WTC11 (cell line): Measurements from ENCODE around the gene NOX3. TPM values are rescaled to one million over a fixed set of nuclear protein-coding genes. Genes with fewer than 3 reads are reported as not detected.
"Not testable (repeated sequence)": the region's sequence is repeated elsewhere in the genome, so short reads cannot be mapped to it uniquely, and the experiment has no call there.

Experiments used
- ATAC-seq: fragments of 200-7000 bp; cut with Tn5 transposase; 2 replicates; pipeline ENCODE4 v1.10.0; 2021; ENCODE audit warnings: mild to moderate bottlenecking, moderate library complexity
- CTCF ChIA-PET: fragments of 300-600 bp; sonication (Branson Sonifier 250); formaldehyde crosslinking; loops from one replicate; lab custom pipeline; 2021; ENCODE audit warnings: antibody characterized with exemption; lab: Charles Lee
- POLR2A ChIA-PET: fragments of 350-600 bp; sonication (Branson Sonifier 250); formaldehyde crosslinking; loops from one replicate; lab custom pipeline; 2021; ENCODE audit warnings: antibody characterized with exemption; lab: Charles Lee
- DNase-seq: peaks from one replicate; pipeline ENCODE4 v3.0.0; 2021; ENCODE audit warnings: low spot score
- H3K27ac Mint-ChIP-seq: 2 replicates; pipeline ENCODE4 v1.8.0; 2021; ENCODE audit warnings: mixed read lengths
- H3K27me3 Mint-ChIP-seq: 2 replicates; pipeline ENCODE4 v1.8.0; 2021; ENCODE audit warnings: low read depth, mild to moderate bottlenecking, moderate library complexity, mixed read lengths
- H3K36me3 Mint-ChIP-seq: 2 replicates; pipeline ENCODE4 v1.8.0; 2021; ENCODE audit warnings: mixed read lengths
- H3K4me1 Mint-ChIP-seq: 2 replicates; pipeline ENCODE4 v1.8.0; 2022; ENCODE audit warnings: mixed read lengths
- H3K4me3 Mint-ChIP-seq: 2 replicates; pipeline ENCODE4 v1.8.0; 2021; ENCODE audit warnings: mild to moderate bottlenecking, moderate library complexity, mixed read lengths
- H3K9me3 Mint-ChIP-seq: 2 replicates; pipeline ENCODE4 v1.8.0; 2021; ENCODE audit warnings: mixed read lengths
- ATF1 ChIP-seq: sonication (generic); formaldehyde crosslinking; IDR thresholded peaks from 2 replicates; pipeline ENCODE4 v1.8.1; 2023; ENCODE audit warnings: mild to moderate bottlenecking, moderate library complexity, missing genetic modification reagents
- CREB1 ChIP-seq: sonication (generic); formaldehyde crosslinking; IDR thresholded peaks from 2 replicates; pipeline ENCODE4 v1.8.0; 2023; ENCODE audit warnings: mild to moderate bottlenecking, missing genetic modification reagents
- CTCF ChIP-seq: fragments of 200-600 bp; IDR thresholded peaks from 2 replicates; pipeline ENCODE4 v1.8.0; 2022; ENCODE audit warnings: antibody characterized with exemption
- FOXJ3 ChIP-seq: sonication (generic); formaldehyde crosslinking; IDR thresholded peaks from 2 replicates; pipeline ENCODE4 v1.9.0; 2021; ENCODE audit warnings: missing genetic modification reagents, mild to moderate bottlenecking, borderline replicate concordance
- FOXK1 ChIP-seq: sonication (generic); formaldehyde crosslinking; IDR thresholded peaks from 2 replicates; pipeline ENCODE4 v1.8.0; 2022; ENCODE audit warnings: mild to moderate bottlenecking, moderate library complexity, missing genetic modification reagents
- GRHL2 ChIP-seq: fragments of 250-450 bp; sonication (Bioruptor Pico); IDR thresholded peaks from 2 replicates; pipeline ENCODE4 v1.8.0; 2022; ENCODE audit warnings: mild to moderate bottlenecking, moderate library complexity; ENCODE audit not compliant: insufficient replicate concordance, severe bottlenecking
- HMGA2 ChIP-seq: fragments of 250-450 bp; sonication (Bioruptor Pico); IDR thresholded peaks from 2 replicates; pipeline ENCODE4 v1.4.0; 2021; ENCODE audit warnings: mild to moderate bottlenecking, moderate library complexity
- KAT7 ChIP-seq: sonication (generic); formaldehyde crosslinking; IDR thresholded peaks from 2 replicates; pipeline ENCODE4 v1.8.1; 2023; ENCODE audit warnings: missing genetic modification reagents, mild to moderate bottlenecking, borderline replicate concordance
- NR3C1 ChIP-seq: sonication (generic); formaldehyde crosslinking; conservative IDR thresholded peaks from 2 replicates; pipeline ENCODE4 v1.8.1; 2023; ENCODE audit warnings: low read depth, mild to moderate bottlenecking, missing genetic modification reagents
- OVOL2 ChIP-seq: fragments of 250-450 bp; sonication (Bioruptor Pico); IDR thresholded peaks from 2 replicates; pipeline ENCODE4 v1.9.0; 2021; ENCODE audit warnings: mild to moderate bottlenecking, borderline replicate concordance
- RELA ChIP-seq: sonication (generic); formaldehyde crosslinking; IDR thresholded peaks from 2 replicates; pipeline ENCODE4 v1.8.1; 2022; ENCODE audit warnings: missing genetic modification reagents, mild to moderate bottlenecking, borderline replicate concordance
- SOX15 ChIP-seq: fragments of 250-450 bp; sonication (Bioruptor Pico); IDR thresholded peaks from 2 replicates; pipeline ENCODE4 v1.9.0; 2021; ENCODE audit warnings: mild to moderate bottlenecking
- TEAD1 ChIP-seq: sonication (generic); formaldehyde crosslinking; IDR thresholded peaks from 2 replicates; pipeline ENCODE4 v1.8.0; 2022; ENCODE audit warnings: mild to moderate bottlenecking, missing genetic modification reagents
- USF2 ChIP-seq: sonication (generic); formaldehyde crosslinking; IDR thresholded peaks from 2 replicates; pipeline ENCODE4 v1.8.1; 2023; ENCODE audit warnings: mild to moderate bottlenecking, missing genetic modification reagents, moderate library complexity
- ZBTB43 ChIP-seq: sonication (generic); formaldehyde crosslinking; IDR thresholded peaks from 2 replicates; pipeline ENCODE4 v1.8.1; 2023; ENCODE audit warnings: mild to moderate bottlenecking, missing genetic modification reagents
- ZNF121 ChIP-seq: sonication (generic); formaldehyde crosslinking; IDR thresholded peaks from 2 replicates; pipeline ENCODE4 v1.8.0; 2023; ENCODE audit warnings: missing genetic modification reagents
- ZNF423 ChIP-seq: fragments of 250-450 bp; sonication (Bioruptor Pico); IDR thresholded peaks from 2 replicates; pipeline ENCODE4 v2.1.2; 2022; ENCODE audit warnings: mild to moderate bottlenecking, moderate library complexity
- total RNA-seq: library from RNA; stranded (reverse); gene quantifications from 3 replicates; pipeline ENCODE4 v1.2.3, GENCODE V29; 2021
- TF ChIP-seq, protein P1 (sequence below): sonication (generic); formaldehyde crosslinking; IDR thresholded peaks from 2 replicates; pipeline ENCODE4 v1.8.1; 2023; ENCODE audit warnings: mild to moderate bottlenecking, missing genetic modification reagents
- TF ChIP-seq, protein P2 (sequence below): sonication (generic); formaldehyde crosslinking; IDR thresholded peaks from 2 replicates; pipeline ENCODE4 v1.8.1; 2023; ENCODE audit warnings: mild to moderate bottlenecking, missing genetic modification reagents, borderline replicate concordance

Gene NOX3
- total RNA-seq, 1 experiment from 2014 or later = not detected

- no peak for TF ChIP-seq GRHL2 (CRISPR knock-in tag)
- DNase-seq (no peak), ATAC-seq (no peak)
- Mint-ChIP-seq H3K9me3 (no peaks in the 10 kb centered on the region), H3K4me1 (peaks cover 41% of the 10 kb centered on the region), H3K27me3 (no peaks in the 10 kb centered on the region), H3K4me3 (no peak overlapping the region), H3K27ac (no peak overlapping the region), H3K36me3 (no peaks in the 10 kb centered on the region)
- ChIA-PET POLR2A (no interaction called here), CTCF (no interaction called here)
Measured at GRCh38 chr6:155454008-155454407, 1.6 kb downstream of the NOX3 start.

DNA sequence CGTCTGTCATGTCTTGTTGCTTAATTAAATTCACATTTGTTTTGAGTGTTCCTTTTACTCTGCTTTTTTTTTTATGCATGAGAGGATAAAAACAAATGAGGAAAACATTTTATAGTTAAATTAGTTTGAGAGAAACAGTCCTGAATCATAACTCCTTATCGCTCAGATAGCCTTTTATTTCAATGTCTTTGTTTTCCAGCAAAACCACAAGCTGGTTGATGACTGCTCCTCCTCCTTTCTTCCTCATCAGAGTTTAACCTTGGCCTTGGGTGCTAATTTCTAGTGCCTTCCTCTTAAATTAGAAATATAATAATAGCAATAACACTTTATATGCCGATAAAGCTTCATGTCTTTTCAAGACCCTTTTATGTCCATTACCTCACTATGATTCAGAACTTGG, 3.1 kb downstream of the NOX3 start:
- DNase-seq (no peak), ATAC-seq (no peak)
- Mint-ChIP-seq H3K4me1 (peaks cover 45% of the 10 kb centered on the region), H3K36me3 (no peaks in the 10 kb centered on the region), H3K27me3 (no peaks in the 10 kb centered on the region), H3K9me3 (no peaks in the 10 kb centered on the region), H3K4me3 (no peak overlapping the region), H3K27ac (no peak overlapping the region)
- ChIA-PET CTCF (interaction anchor here (1.6 kb wide), 1 partner anchor 42 kb away, joined by 4 read pairs; no protein-coding TSS in a partner anchor), POLR2A (no interaction called here)
- no peak for TF ChIP-seq FOXK1
- no peak for TF ChIP-seq NR3C1 (CRISPR knock-in tag)
- TF ChIP-seq, protein P1, sequence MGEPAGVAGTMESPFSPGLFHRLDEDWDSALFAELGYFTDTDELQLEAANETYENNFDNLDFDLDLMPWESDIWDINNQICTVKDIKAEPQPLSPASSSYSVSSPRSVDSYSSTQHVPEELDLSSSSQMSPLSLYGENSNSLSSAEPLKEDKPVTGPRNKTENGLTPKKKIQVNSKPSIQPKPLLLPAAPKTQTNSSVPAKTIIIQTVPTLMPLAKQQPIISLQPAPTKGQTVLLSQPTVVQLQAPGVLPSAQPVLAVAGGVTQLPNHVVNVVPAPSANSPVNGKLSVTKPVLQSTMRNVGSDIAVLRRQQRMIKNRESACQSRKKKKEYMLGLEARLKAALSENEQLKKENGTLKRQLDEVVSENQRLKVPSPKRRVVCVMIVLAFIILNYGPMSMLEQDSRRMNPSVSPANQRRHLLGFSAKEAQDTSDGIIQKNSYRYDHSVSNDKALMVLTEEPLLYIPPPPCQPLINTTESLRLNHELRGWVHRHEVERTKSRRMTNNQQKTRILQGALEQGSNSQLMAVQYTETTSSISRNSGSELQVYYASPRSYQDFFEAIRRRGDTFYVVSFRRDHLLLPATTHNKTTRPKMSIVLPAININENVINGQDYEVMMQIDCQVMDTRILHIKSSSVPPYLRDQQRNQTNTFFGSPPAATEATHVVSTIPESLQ = no peak
- no peak for TF ChIP-seq OVOL2
- TF ChIP-seq CTCF = no peak
- TF ChIP-seq TEAD1 (CRISPR knock-in tag) = no peak
- no peak for TF ChIP-seq KAT7 (CRISPR knock-in tag)
- no peak for TF ChIP-seq USF2 (CRISPR knock-in tag)
- no peak for TF ChIP-seq RELA (CRISPR knock-in tag)

DNA sequence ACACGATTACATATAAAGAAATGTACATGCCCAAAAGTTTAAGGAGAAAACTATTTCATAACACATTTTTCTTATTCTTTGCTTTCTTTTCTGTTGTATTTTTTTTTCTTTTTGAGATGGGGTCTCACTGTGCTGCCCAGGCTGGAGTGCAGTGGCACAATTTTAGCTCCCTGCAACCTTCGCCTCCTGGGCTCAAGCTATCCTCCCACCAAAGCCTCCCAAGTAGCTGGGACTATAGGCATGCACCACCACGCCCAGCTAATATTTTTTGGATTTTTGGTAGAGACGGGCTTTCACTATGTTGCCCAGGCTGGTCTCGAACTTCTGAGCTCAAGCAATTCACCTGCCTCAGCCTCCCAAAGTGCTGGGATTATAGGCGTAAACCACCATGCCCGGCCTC, 4.1 kb downstream of the NOX3 start:
- not testable (repeated sequence) for ATAC-seq

GRCh38 chr6:155450240-155450581, 5.4 kb downstream of the NOX3 start:
- ATAC-seq (no peak), DNase-seq (no peak)
- Mint-ChIP-seq H3K4me3 (no peak overlapping the region), H3K4me1 (peaks cover 28% of the 10 kb centered on the region), H3K27me3 (no peaks in the 10 kb centered on the region), H3K9me3 (no peaks in the 10 kb centered on the region), H3K27ac (no peak overlapping the region), H3K36me3 (no peaks in the 10 kb centered on the region)
- POLR2A ChIA-PET = no interaction called here
- CTCF ChIA-PET = interaction anchor here (0.8 kb wide), 1 partner anchor 44 kb away, joined by 3 read pairs; no protein-coding TSS in a partner anchor
- TF ChIP-seq NR3C1 (CRISPR knock-in tag) (no peak), ZBTB43 (CRISPR knock-in tag) (no peak), CREB1 (CRISPR knock-in tag) (no peak), HMGA2 (CRISPR knock-in tag) (no peak), FOXJ3 (no peak), SOX15 (CRISPR knock-in tag) (no peak), GRHL2 (CRISPR knock-in tag) (no peak), ZNF423 (CRISPR knock-in tag) (no peak), ATF1 (no peak)
- TF ChIP-seq, protein P2, sequence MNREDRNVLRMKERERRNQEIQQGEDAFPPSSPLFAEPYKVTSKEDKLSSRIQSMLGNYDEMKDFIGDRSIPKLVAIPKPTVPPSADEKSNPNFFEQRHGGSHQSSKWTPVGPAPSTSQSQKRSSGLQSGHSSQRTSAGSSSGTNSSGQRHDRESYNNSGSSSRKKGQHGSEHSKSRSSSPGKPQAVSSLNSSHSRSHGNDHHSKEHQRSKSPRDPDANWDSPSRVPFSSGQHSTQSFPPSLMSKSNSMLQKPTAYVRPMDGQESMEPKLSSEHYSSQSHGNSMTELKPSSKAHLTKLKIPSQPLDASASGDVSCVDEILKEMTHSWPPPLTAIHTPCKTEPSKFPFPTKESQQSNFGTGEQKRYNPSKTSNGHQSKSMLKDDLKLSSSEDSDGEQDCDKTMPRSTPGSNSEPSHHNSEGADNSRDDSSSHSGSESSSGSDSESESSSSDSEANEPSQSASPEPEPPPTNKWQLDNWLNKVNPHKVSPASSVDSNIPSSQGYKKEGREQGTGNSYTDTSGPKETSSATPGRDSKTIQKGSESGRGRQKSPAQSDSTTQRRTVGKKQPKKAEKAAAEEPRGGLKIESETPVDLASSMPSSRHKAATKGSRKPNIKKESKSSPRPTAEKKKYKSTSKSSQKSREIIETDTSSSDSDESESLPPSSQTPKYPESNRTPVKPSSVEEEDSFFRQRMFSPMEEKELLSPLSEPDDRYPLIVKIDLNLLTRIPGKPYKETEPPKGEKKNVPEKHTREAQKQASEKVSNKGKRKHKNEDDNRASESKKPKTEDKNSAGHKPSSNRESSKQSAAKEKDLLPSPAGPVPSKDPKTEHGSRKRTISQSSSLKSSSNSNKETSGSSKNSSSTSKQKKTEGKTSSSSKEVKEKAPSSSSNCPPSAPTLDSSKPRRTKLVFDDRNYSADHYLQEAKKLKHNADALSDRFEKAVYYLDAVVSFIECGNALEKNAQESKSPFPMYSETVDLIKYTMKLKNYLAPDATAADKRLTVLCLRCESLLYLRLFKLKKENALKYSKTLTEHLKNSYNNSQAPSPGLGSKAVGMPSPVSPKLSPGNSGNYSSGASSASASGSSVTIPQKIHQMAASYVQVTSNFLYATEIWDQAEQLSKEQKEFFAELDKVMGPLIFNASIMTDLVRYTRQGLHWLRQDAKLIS = no peak

More for the DNA sequence above, 4.1 kb downstream of the NOX3 start:
- DNase-seq, POLR2A ChIA-PET, H3K4me3 Mint-ChIP-seq, H3K36me3 Mint-ChIP-seq, H3K27ac Mint-ChIP-seq, H3K27me3 Mint-ChIP-seq, H3K9me3 Mint-ChIP-seq: not testable (repeated sequence)
- peaks cover 41% of the 10 kb centered on the region for H3K4me1 Mint-ChIP-seq
- CTCF ChIA-PET = interaction anchor here (1.6 kb wide), 1 partner anchor 43 kb away, joined by 4 read pairs; no protein-coding TSS in a partner anchor
- peak; percentile 56; the same call in 1 of the 2 replicates for TF ChIP-seq ZNF121
